Prostate gland (tissue), 2 donors: ENCODE results near the gene SMPD4. TPM values are rescaled to one million over a fixed set of nuclear protein-coding genes. Genes with fewer than 3 reads are reported as not detected.
"Not testable (repeated sequence)": the region's sequence is repeated elsewhere in the genome, so short reads cannot be mapped to it uniquely, and the experiment has no call there.

Experiments
- DNase-seq: peaks from one replicate; pipeline ENCODE4 v3.0.0-alpha.2; 2019; ENCODE audit warnings: low spot score
- H3K27ac ChIP-seq, 2 donors: fragments of 200-600 bp; sonication (generic); 2 replicates each; pipeline ENCODE4 v1.5.1; 2017 to 2019
- H3K27me3 ChIP-seq: fragments of 200-600 bp; sonication (generic); replicated peaks from 2 replicates; pipeline ENCODE4 v1.5.1; 2019; ENCODE audit not compliant: insufficient read depth
- H3K36me3 ChIP-seq, 2 donors: fragments of 200-600 bp; sonication (generic); 1 replicate in 1 of 2; 2 replicates in 1 of 2; pipeline versions ENCODE4 v1.5.1 to v1.8.1; 2017 to 2019
- H3K4me1 ChIP-seq: fragments of 200-600 bp; sonication (generic); replicated peaks from 2 replicates; pipeline ENCODE4 v1.5.1; 2019
- H3K4me3 ChIP-seq, 2 donors: fragments of 200-600 bp; sonication (generic); 2 replicates each; pipeline ENCODE4 v1.5.1; 2017 to 2019
- H3K9me3 ChIP-seq: fragments of 200-600 bp; sonication (generic); 2 replicates; pipeline ENCODE4 v1.5.1; 2017
- POLR2A ChIP-seq: fragments of 450-650 bp; IDR thresholded peaks from one replicate; pipeline ENCODE4 v1.6.1; 2016; ENCODE audit warnings: antibody characterized with exemption, mild to moderate bottlenecking
- POLR2AphosphoS5 ChIP-seq: sonication (generic); formaldehyde crosslinking; IDR thresholded peaks from one replicate; pipeline ENCODE4 v1.6.1; 2017; ENCODE audit warnings: antibody characterized with exemption
- WGBS: methylation state at CpG from one replicate; pipeline ENCODE4 v1.1.5; 2018; 5-methylcytosine and 5-hydroxymethylcytosine counted together
- intact Hi-C: fragments of 100-400 bp; cut with DNase I; formaldehyde crosslinking; loops from one replicate; pipeline ENCODE4 v1.14.2; 2022
- total RNA-seq, 2 donors: library from RNA; depleted of rRNA; stranded (reverse); fragments of >200 nt; gene quantifications; one replicate each; pipeline ENCODE4 v1.1.0, GENCODE V29; 2016
- TF ChIP-seq, protein P1 (sequence below), 4 experiments: fragments of 200-600 bp in 2 of 4; fragments of 450-650 bp in 2 of 4; sonication (generic) in 2 of 4; IDR thresholded peaks; 1 replicate in 3 of 4; 2 replicates in 1 of 4; pipeline ENCODE4 v1.5.1; 2016 to 2019; ENCODE audit warnings: antibody characterized with exemption in 4 of 4, mild to moderate bottlenecking in 2 of 4, moderate library complexity in 2 of 4

SMPD4 gene
- total RNA-seq, 2 donors from 2014 or later, result 38.1 to 74.5 TPM

DNA sequence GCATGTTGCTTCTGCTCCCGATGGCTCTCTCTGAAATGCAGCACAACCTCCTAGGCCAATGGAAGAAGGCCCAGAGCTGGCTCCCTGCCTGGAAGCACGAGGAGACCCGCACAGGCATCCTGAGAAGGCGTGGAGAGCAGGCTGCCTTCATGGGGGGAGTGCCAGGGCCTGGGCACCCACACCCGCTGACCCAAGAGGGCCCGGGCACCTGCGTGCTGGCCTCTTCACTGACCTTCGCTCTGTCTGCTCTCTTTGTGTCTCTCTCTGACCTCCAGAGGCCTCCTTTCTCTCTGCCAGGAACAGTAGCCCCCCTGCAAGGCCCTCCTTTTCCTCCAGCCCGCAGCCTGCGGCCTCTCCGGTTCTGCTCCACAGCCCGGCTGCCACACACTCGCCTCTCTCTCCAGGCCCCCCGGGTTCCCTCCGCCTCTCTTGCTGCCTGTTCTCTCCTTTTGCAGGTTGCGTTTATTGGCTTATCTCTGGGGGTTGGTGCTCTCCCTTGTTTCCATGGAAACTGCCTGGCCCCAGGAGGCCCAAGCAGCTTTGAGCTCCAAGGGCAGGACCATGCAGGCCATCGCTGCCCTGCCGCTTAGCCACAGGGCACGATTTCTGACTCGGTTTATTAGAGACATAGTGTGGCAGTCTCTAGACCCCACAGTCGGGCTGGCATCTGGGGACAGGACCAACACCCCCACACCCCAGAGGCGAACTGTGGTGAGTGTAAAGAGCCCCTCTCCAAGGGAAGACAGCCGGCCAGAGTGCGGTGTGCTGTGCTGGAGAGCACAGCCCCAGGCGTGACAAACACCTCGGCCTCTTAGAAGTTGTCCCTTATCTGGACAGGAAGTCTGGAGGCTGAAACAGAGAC lies 2.3 kb upstream of the SMPD4 start:
- no peak overlapping the region for H3K27ac ChIP-seq

GRCh38 chr2:130182826-130183511 lies 1.6 kb upstream of the SMPD4 start:
- H3K27me3 ChIP-seq, DNase-seq, H3K4me1 ChIP-seq, H3K36me3 ChIP-seq, H3K9me3 ChIP-seq: not testable (repeated sequence)
- WGBS, result 32% methylated on average over 13 of the region's 23 CpGs
- H3K27ac ChIP-seq, result peak overlapping the region; percentile 31 to 54
- intact Hi-C loops, result loop anchor here (10.0 kb wide), 1 partner anchor 922 kb away; the partner anchor contains the start of gene PLEKHB2
- peak overlapping the region; percentile 98 for H3K4me3 ChIP-seq

More for the DNA sequence above, 2.3 kb upstream of the SMPD4 start:
- Histone ChIP-seq H3K27me3 (no peaks in the 10 kb centered on the region), H3K4me1 (peaks cover 5% of the 10 kb centered on the region), H3K36me3 (no peaks in the 10 kb centered on the region), H3K4me3 (no peak overlapping the region), H3K9me3 (no peaks in the 10 kb centered on the region)
- TF ChIP-seq POLR2AphosphoS5, result no peak
- TF ChIP-seq, protein P1, sequence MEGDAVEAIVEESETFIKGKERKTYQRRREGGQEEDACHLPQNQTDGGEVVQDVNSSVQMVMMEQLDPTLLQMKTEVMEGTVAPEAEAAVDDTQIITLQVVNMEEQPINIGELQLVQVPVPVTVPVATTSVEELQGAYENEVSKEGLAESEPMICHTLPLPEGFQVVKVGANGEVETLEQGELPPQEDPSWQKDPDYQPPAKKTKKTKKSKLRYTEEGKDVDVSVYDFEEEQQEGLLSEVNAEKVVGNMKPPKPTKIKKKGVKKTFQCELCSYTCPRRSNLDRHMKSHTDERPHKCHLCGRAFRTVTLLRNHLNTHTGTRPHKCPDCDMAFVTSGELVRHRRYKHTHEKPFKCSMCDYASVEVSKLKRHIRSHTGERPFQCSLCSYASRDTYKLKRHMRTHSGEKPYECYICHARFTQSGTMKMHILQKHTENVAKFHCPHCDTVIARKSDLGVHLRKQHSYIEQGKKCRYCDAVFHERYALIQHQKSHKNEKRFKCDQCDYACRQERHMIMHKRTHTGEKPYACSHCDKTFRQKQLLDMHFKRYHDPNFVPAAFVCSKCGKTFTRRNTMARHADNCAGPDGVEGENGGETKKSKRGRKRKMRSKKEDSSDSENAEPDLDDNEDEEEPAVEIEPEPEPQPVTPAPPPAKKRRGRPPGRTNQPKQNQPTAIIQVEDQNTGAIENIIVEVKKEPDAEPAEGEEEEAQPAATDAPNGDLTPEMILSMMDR (IDR thresholded peaks at IDR 0.05), result no peak
- TF ChIP-seq POLR2A, result no peak
- 54% methylated on average over 26 of the region's 26 CpGs for WGBS
- intact Hi-C loops, result loop anchor here (10.0 kb wide), 1 partner anchor 921 kb away; the partner anchor contains the start of gene PLEKHB2
- no peak for DNase-seq

DNA sequence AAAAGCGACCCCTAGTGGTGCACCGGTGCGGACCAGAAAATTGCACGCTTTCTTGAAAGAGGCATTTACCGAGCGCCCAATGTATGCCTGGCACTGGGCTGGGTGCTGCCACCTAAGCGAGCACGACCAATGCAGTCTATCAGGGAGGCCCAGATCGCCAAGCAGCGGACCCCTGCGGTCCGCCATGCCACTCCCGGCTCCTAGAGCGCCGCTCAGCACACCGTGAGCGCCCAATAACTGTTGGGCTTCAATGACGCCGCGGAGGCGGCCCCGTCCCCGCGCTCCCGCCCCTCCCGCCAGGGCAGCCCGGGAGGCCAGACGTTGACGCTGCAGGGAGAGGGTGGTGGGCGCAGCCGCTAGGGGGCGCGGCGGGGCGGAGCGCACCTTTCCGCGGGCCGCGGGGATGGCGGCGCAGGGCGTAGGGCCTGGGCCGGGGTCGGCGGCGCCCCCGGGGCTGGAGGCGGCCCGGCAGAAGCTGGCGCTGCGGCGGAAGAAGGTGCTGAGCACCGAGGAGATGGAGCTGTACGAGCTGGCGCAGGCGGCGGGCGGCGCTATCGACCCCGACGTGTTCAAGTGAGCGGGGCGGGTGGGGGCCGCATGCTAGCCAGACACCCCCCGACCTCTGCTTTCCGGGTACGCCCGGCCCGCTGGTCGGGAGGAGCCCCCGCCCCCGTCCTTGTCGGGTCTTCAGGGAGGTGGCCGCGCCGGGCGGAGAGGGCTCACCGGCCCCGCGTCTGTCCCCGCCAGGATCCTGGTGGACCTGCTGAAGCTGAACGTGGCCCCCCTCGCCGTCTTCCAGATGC lies 679 bp upstream of the SMPD4 start, which contains the start of gene MZT2B:
MZT2B (plus strand) TSS at position 383 of the 803 bp plus-strand sequence; CDS start at position 404, 21 bp downstream.
- peak within 1 kb of the TSS; percentile 98 for H3K4me3 ChIP-seq
- H3K27me3 ChIP-seq, H3K9me3 ChIP-seq, H3K36me3 ChIP-seq, H3K4me1 ChIP-seq: not testable (repeated sequence)
- intact Hi-C loops, result loop anchor here (2.0 to 10.0 kb wide), 3 partner anchors 151 to 923 kb away; partner anchors contain the start of genes IMP4 and PLEKHB2
- peak; percentile 82 for DNase-seq
- peak within 1 kb of the TSS; percentile 89 to 93 for H3K27ac ChIP-seq
- WGBS, result under 1% methylated on average over 69 of the region's 86 CpGs
- TF ChIP-seq, protein P1 (IDR thresholded peaks at IDR 0.05), result peak; percentile 87 to 93 (median 92)

DNA sequence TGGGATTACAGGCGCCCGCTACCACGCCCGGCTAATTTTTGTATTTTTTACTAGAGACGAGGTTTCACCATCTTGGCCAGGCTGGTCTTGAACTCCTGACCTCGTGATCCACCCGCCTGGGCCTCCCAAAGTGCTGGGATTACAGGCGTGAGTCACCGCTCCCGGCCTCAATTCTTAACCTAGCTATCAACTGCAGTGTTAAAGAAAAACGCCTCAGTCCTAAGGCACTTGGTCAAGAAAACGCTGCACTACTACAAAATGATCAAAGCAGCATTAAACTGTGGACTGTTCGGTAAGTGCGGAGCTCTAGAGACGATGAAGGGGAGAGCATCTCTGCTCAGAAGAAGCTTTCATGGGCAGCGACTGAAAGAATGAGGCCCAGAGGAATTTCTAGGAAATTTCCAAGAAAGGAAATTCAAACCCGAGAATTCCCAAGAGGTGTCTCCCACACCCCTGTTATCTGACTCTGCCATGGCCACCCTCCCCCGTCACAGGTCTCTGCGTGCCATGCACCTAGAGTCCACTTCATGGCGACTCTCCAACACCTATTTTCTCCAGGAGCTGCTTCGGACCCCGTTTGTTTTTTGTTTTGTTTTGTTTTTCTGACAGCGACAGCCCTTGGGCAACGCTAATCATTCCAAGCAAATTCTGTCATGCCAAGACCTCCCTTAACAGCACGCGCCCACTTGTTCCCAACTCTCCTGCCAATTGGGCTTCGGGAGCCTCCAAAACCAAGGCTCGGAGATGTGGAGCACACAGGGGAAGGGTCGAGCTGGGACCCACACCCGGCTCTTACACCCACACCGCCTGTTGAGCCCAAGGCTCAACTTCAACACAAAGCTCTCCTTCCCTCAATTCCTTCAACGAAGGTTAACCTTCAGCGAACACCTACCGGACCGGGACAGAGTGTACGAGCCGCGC lies 738 bp downstream of the SMPD4 start:
- intact Hi-C loops, result loop anchor here (2.0 to 10.0 kb wide), 3 partner anchors 152 to 924 kb away; partner anchors contain the start of genes IMP4 and PLEKHB2

GRCh38 chr2:130174866-130175265 lies 6.5 kb downstream of the SMPD4 start:
- intact Hi-C loops, H3K4me3 ChIP-seq, H3K27me3 ChIP-seq, H3K36me3 ChIP-seq, H3K4me1 ChIP-seq, H3K27ac ChIP-seq, DNase-seq, H3K9me3 ChIP-seq: not testable (repeated sequence)
- 89% methylated on average over 5 of the region's 5 CpGs for WGBS

More for the DNA sequence above, 738 bp downstream of the SMPD4 start:
- not testable (repeated sequence) for H3K36me3 ChIP-seq, H3K9me3 ChIP-seq, DNase-seq, H3K27me3 ChIP-seq, H3K4me1 ChIP-seq
- 26% methylated on average over 38 of the region's 38 CpGs for WGBS
- Histone ChIP-seq H3K4me3 (peak overlapping the region; percentile 98), H3K27ac (peak overlapping the region; percentile 89 to 93)
